Measurements from ENCODE around the gene METTL9. TPM values are rescaled to one million over a fixed set of nuclear protein-coding genes. Genes with fewer than 3 reads are reported as not detected.

The METTL9 gene
- total and polyA plus RNA-seq, 4 donors, result 9.3 to 57.3 (median 17.2) TPM

DNA sequence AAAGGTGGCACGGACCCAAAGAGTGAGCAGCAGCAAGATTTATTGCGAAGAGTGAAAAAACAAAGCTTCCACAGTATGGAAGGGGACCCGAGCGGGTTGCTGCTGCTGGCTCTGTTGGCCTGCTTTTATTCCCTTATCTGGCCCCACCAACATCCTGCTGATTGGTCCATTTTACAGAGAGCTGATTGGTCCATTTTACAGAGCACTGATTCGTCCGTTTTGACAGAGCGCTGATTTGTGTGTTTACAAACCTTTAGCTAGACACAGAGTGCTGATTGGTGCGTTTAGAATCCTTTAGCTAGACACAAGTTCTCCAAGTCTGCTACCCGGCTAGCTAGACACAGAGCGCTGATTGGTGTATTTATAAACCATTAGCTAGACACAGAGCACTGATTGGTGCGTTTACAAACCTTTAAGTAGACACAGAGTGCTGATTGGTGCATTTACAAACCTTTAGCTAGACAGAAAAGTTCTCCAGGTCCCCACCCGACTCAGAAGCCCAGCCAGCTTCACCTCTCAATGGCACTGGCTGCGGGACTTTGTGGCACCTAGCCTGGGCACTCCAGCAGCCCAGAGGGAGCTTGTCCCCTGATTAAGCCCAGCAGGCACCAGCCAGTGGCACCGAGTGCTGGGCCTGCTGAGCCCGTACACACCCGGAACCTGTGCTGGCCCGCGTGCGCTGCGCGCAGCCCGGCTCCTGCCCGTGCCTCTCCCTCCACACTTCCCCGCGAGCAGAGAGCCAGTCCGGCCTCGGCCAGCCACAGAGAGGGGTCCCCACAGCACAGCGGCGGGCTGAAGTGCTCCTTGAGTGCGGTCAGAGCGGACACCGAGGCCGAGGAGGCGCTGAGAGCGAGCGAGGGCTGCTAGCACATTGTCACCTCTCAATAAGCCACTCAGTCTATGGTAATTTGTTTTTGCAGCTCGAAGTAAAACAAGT, 37.9 kb downstream of the METTL9 start:
- no peak overlapping the region for H3K4me3 ChIP-seq (ENCODE audit: low read depth in 1 of 3, low read length in 3 of 3)
- H3K27ac ChIP-seq (ENCODE audit: low read depth in 1 of 2, low read length in 2 of 2), result no peak overlapping the region
- H3K4me1 ChIP-seq (ENCODE audit: control insufficient read depth in 4 of 4, insufficient read depth in 4 of 4, low read length in 3 of 4), result peaks cover 0 to 8% (median 2%) of the 10 kb centered on the region in 4 donors
- no peaks in the 10 kb centered on the region for H3K27me3 ChIP-seq (ENCODE audit: control insufficient read depth in 4 of 4, insufficient read depth in 4 of 4, low read length in 3 of 4)
- WGBS, result 97% methylated on average over 37 of the region's 37 CpGs
- DNase-seq (ENCODE audit: low spot score), result no peak
- H3K36me3 ChIP-seq (ENCODE audit: control insufficient read depth in 4 of 4, insufficient read depth in 3 of 4, low read depth in 1 of 4, low read length in 3 of 4), result peaks cover 0 to 2% (median 0%) of the 10 kb centered on the region in 4 donors
- TF ChIP-seq EGR1 (IDR thresholded peaks at IDR 0.05; ENCODE audit: low read depth in 2 of 2) (no peak), SP1 (IDR thresholded peaks at IDR 0.05) (no peak), FOXA1 (IDR thresholded peaks at IDR 0.05) (no peak), NR2F2 (IDR thresholded peaks at IDR 0.05) (no peak), FOXA2 (IDR thresholded peaks at IDR 0.05) (no peak), RAD21 (IDR thresholded peaks at IDR 0.05) (no peak), HNF4A (conservative IDR thresholded peaks at IDR 0.05) (no peak), HNF4G (IDR thresholded peaks at IDR 0.05) (no peak), RXRA (IDR thresholded peaks at IDR 0.05) (no peak), TAF1 (conservative IDR thresholded peaks at IDR 0.05) (no peak)
- TF ChIP-seq, protein P1, sequence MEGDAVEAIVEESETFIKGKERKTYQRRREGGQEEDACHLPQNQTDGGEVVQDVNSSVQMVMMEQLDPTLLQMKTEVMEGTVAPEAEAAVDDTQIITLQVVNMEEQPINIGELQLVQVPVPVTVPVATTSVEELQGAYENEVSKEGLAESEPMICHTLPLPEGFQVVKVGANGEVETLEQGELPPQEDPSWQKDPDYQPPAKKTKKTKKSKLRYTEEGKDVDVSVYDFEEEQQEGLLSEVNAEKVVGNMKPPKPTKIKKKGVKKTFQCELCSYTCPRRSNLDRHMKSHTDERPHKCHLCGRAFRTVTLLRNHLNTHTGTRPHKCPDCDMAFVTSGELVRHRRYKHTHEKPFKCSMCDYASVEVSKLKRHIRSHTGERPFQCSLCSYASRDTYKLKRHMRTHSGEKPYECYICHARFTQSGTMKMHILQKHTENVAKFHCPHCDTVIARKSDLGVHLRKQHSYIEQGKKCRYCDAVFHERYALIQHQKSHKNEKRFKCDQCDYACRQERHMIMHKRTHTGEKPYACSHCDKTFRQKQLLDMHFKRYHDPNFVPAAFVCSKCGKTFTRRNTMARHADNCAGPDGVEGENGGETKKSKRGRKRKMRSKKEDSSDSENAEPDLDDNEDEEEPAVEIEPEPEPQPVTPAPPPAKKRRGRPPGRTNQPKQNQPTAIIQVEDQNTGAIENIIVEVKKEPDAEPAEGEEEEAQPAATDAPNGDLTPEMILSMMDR (IDR thresholded peaks at IDR 0.05; ENCODE audit: low read depth, low read length, missing input control), result no peak
- TF ChIP-seq, protein P2, sequence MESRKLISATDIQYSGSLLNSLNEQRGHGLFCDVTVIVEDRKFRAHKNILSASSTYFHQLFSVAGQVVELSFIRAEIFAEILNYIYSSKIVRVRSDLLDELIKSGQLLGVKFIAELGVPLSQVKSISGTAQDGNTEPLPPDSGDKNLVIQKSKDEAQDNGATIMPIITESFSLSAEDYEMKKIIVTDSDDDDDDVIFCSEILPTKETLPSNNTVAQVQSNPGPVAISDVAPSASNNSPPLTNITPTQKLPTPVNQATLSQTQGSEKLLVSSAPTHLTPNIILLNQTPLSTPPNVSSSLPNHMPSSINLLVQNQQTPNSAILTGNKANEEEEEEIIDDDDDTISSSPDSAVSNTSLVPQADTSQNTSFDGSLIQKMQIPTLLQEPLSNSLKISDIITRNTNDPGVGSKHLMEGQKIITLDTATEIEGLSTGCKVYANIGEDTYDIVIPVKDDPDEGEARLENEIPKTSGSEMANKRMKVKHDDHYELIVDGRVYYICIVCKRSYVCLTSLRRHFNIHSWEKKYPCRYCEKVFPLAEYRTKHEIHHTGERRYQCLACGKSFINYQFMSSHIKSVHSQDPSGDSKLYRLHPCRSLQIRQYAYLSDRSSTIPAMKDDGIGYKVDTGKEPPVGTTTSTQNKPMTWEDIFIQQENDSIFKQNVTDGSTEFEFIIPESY (IDR thresholded peaks at IDR 0.05), result no peak
- TF ChIP-seq, protein P3, sequence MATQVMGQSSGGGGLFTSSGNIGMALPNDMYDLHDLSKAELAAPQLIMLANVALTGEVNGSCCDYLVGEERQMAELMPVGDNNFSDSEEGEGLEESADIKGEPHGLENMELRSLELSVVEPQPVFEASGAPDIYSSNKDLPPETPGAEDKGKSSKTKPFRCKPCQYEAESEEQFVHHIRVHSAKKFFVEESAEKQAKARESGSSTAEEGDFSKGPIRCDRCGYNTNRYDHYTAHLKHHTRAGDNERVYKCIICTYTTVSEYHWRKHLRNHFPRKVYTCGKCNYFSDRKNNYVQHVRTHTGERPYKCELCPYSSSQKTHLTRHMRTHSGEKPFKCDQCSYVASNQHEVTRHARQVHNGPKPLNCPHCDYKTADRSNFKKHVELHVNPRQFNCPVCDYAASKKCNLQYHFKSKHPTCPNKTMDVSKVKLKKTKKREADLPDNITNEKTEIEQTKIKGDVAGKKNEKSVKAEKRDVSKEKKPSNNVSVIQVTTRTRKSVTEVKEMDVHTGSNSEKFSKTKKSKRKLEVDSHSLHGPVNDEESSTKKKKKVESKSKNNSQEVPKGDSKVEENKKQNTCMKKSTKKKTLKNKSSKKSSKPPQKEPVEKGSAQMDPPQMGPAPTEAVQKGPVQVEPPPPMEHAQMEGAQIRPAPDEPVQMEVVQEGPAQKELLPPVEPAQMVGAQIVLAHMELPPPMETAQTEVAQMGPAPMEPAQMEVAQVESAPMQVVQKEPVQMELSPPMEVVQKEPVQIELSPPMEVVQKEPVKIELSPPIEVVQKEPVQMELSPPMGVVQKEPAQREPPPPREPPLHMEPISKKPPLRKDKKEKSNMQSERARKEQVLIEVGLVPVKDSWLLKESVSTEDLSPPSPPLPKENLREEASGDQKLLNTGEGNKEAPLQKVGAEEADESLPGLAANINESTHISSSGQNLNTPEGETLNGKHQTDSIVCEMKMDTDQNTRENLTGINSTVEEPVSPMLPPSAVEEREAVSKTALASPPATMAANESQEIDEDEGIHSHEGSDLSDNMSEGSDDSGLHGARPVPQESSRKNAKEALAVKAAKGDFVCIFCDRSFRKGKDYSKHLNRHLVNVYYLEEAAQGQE (IDR thresholded peaks at IDR 0.05), result no peak
- TF ChIP-seq, protein P4, sequence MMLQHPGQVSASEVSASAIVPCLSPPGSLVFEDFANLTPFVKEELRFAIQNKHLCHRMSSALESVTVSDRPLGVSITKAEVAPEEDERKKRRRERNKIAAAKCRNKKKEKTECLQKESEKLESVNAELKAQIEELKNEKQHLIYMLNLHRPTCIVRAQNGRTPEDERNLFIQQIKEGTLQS (IDR thresholded peaks at IDR 0.05), result no peak
- no peak overlapping the region for H3K9ac ChIP-seq (ENCODE audit: low read depth in 1 of 2, low read length in 2 of 2)
- H3K9me3 ChIP-seq (ENCODE audit: control insufficient read depth in 4 of 4, low read length in 3 of 4), result no peaks in the 10 kb centered on the region

DNA sequence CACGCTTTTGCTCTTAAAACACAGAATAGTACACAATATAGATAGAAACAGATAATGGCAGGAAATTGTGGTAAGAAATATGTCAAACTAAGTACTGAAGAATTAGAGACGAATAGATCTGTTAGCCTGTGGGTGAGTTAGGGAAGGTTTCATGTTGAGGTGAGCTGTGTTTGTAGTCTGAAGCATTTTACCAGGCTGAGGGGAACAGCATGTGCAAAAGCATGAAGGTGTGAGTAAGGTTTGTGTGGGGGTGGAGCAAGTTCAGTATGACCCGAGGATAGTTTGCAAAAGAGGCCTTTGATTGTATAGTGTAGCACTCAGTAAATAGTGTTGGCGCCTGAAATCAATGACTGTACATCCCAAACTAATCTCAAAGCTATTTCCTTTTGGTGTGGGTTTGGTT, 39.2 kb downstream of the METTL9 start:
- H3K27ac ChIP-seq (ENCODE audit: low read depth in 1 of 2, low read length in 2 of 2), result no peak overlapping the region
- peaks cover 0 to 2% (median 0%) of the 10 kb centered on the region in 4 donors for H3K36me3 ChIP-seq (ENCODE audit: control insufficient read depth in 4 of 4, insufficient read depth in 3 of 4, low read depth in 1 of 4, low read length in 3 of 4)
- no peaks in the 10 kb centered on the region for H3K27me3 ChIP-seq (ENCODE audit: control insufficient read depth in 4 of 4, insufficient read depth in 4 of 4, low read length in 3 of 4)
- WGBS, result 44% methylated on average over 4 of the region's 4 CpGs
- peaks cover 0 to 8% (median 2%) of the 10 kb centered on the region in 4 donors for H3K4me1 ChIP-seq (ENCODE audit: control insufficient read depth in 4 of 4, insufficient read depth in 4 of 4, low read length in 3 of 4)
- no peak overlapping the region for H3K9ac ChIP-seq (ENCODE audit: low read depth in 1 of 2, low read length in 2 of 2)
- H3K9me3 ChIP-seq (ENCODE audit: control insufficient read depth in 4 of 4, low read length in 3 of 4), result no peaks in the 10 kb centered on the region
- TF ChIP-seq, protein P2 (IDR thresholded peaks at IDR 0.05), result no peak
- no peak overlapping the region for H3K4me3 ChIP-seq (ENCODE audit: low read depth in 1 of 3, low read length in 3 of 3)
- no peak for DNase-seq (ENCODE audit: low spot score)
